ENCODE measurements around the gene NUB1.
"Not testable (repeated sequence)": the region's sequence is repeated elsewhere in the genome, so short reads cannot be mapped to it uniquely, and the experiment has no call there.

NUB1 gene

GRCh38 chr7:151341357-151342101, at the start of gene NUB1:
Gene NUB1 (plus strand): TSS chr7:151341812. CDS start chr7:151345350, 3,538 bp downstream.
- DNase-seq (ENCODE audit: insufficient read length, low spot score) (peak; percentile 80), FAIRE-seq (no peak)
- TF ChIP-seq POLR2A (IDR thresholded peaks at IDR 0.05; ENCODE audit: low read depth, low read length) = peak; percentile 80

GRCh38 chr7:151292850-151293249, 48.8 kb upstream of the NUB1 start:
- TF ChIP-seq POLR2A (IDR thresholded peaks at IDR 0.05; ENCODE audit: low read depth, low read length) = no peak
- FAIRE-seq = no peak

GRCh38 chr7:151296202-151296992, 45.2 kb upstream of the NUB1 start:
- FAIRE-seq (no peak), DNase-seq (ENCODE audit: insufficient read length, low spot score) (no peak)
- no peak for TF ChIP-seq POLR2A (IDR thresholded peaks at IDR 0.05; ENCODE audit: low read depth, low read length)

More at GRCh38 chr7:151292850-151293249, 48.8 kb upstream of the NUB1 start:
- no peak for DNase-seq (ENCODE audit: insufficient read length, low spot score)

GRCh38 chr7:151298765-151299164, 42.8 kb upstream of the NUB1 start:
- FAIRE-seq (no peak), DNase-seq (ENCODE audit: insufficient read length, low spot score) (no peak)
- no peak for TF ChIP-seq POLR2A (IDR thresholded peaks at IDR 0.05; ENCODE audit: low read depth, low read length)

- FAIRE-seq = no peak
- TF ChIP-seq POLR2A (IDR thresholded peaks at IDR 0.05; ENCODE audit: low read depth, low read length) = no peak
- DNase-seq (ENCODE audit: insufficient read length, low spot score) = no peak
Measured at GRCh38 chr7:151299530-151299929, 42.1 kb upstream of the NUB1 start.

- DNase-seq (ENCODE audit: insufficient read length, low spot score) (no peak), FAIRE-seq (no peak)
- no peak for TF ChIP-seq POLR2A (IDR thresholded peaks at IDR 0.05; ENCODE audit: low read depth, low read length)
Measured at GRCh38 chr7:151299940-151300645, 41.5 kb upstream of the NUB1 start.

- FAIRE-seq (no peak), DNase-seq (ENCODE audit: insufficient read length, low spot score) (no peak)
- no peak for TF ChIP-seq POLR2A (IDR thresholded peaks at IDR 0.05; ENCODE audit: low read depth, low read length)
Measured at GRCh38 chr7:151301471-151302462, 39.8 kb upstream of the NUB1 start.

GRCh38 chr7:151304251-151304650, 37.4 kb upstream of the NUB1 start:
- FAIRE-seq; DNase-seq (ENCODE audit: insufficient read length, low spot score): not testable (repeated sequence)

GRCh38 chr7:151304856-151305255, 36.8 kb upstream of the NUB1 start:
- TF ChIP-seq POLR2A (IDR thresholded peaks at IDR 0.05; ENCODE audit: low read depth, low read length) = no peak
- FAIRE-seq (no peak), DNase-seq (ENCODE audit: insufficient read length, low spot score) (no peak)

- DNase-seq (ENCODE audit: insufficient read length, low spot score) = no peak
- no peak for TF ChIP-seq POLR2A (IDR thresholded peaks at IDR 0.05; ENCODE audit: low read depth, low read length)
- FAIRE-seq = no peak
Measured at GRCh38 chr7:151306374-151306773, 35.2 kb upstream of the NUB1 start.

- FAIRE-seq = no peak
- no peak for TF ChIP-seq POLR2A (IDR thresholded peaks at IDR 0.05; ENCODE audit: low read depth, low read length)
- no peak for DNase-seq (ENCODE audit: insufficient read length, low spot score)
Measured at GRCh38 chr7:151306860-151307259, 34.8 kb upstream of the NUB1 start.

- no peak for TF ChIP-seq POLR2A (IDR thresholded peaks at IDR 0.05; ENCODE audit: low read depth, low read length)
- DNase-seq (ENCODE audit: insufficient read length, low spot score) (no peak), FAIRE-seq (no peak)
Measured at GRCh38 chr7:151307536-151307935, 34.1 kb upstream of the NUB1 start.

- no peak for FAIRE-seq
- no peak for DNase-seq (ENCODE audit: insufficient read length, low spot score)
- no peak for TF ChIP-seq POLR2A (IDR thresholded peaks at IDR 0.05; ENCODE audit: low read depth, low read length)
Measured at GRCh38 chr7:151308256-151308655, 33.4 kb upstream of the NUB1 start.
